Astrocyte (in vitro differentiated cells and primary cell): ENCODE measurements around the gene ZDHHC14. TPM values are rescaled to one million over a fixed set of nuclear protein-coding genes. Genes with fewer than 3 reads are reported as not detected.

Source experiments
- DNase-seq: peaks from one replicate; pipeline ENCODE4 v3.0.0-alpha.2; 2010; ENCODE audit warnings: low read depth
- FAIRE-seq: peaks from 2 replicates; lab custom pipeline; 2011; peaks lifted over from hg19 to GRCh38; lab: Jason Lieb, UNC
- H2AFZ ChIP-seq: 2 replicates; pipeline ENCODE4 v1.6.0; 2012; ENCODE audit warnings: low read depth, low read length, inconsistent platforms
- H3K27ac ChIP-seq: 2 replicates; pipeline ENCODE4 v1.5.1; 2011; ENCODE audit warnings: low read depth, low read length, inconsistent platforms
- H3K27me3 ChIP-seq: 2 replicates; pipeline ENCODE4 v1.6.0; 2011; ENCODE audit warnings: low read length, inconsistent platforms; ENCODE audit not compliant: insufficient read depth
- H3K36me3 ChIP-seq: 2 replicates; pipeline ENCODE4 v1.5.1; 2011; ENCODE audit warnings: low read length, inconsistent platforms; ENCODE audit not compliant: insufficient read depth
- H3K4me1 ChIP-seq: 2 replicates; pipeline ENCODE4 v1.5.1; 2011; ENCODE audit warnings: low read length, inconsistent platforms; ENCODE audit not compliant: insufficient read depth
- H3K4me2 ChIP-seq: 2 replicates; pipeline ENCODE4 v1.6.0; 2012; ENCODE audit warnings: low read length, inconsistent platforms
- H3K4me3 ChIP-seq: 2 replicates; pipeline ENCODE4 v1.5.1; 2011; ENCODE audit warnings: low read depth, mild to moderate bottlenecking, low read length, inconsistent platforms; ENCODE audit not compliant: insufficient read depth
- H3K79me2 ChIP-seq: 2 replicates; pipeline ENCODE4 v1.6.0; 2012; ENCODE audit warnings: mild to moderate bottlenecking, low read length, inconsistent platforms; ENCODE audit not compliant: insufficient read depth
- H3K9ac ChIP-seq: 2 replicates; pipeline ENCODE4 v1.6.0; 2012; ENCODE audit warnings: mild to moderate bottlenecking, low read length, inconsistent platforms
- H3K9me3 ChIP-seq: 2 replicates; pipeline ENCODE4 v1.5.1; 2012; ENCODE audit warnings: low read depth, mild to moderate bottlenecking, low read length, inconsistent platforms; ENCODE audit not compliant: insufficient read depth
- H4K20me1 ChIP-seq: 2 replicates; pipeline ENCODE4 v1.6.0; 2012; ENCODE audit warnings: low read length, inconsistent platforms; ENCODE audit not compliant: insufficient read depth
- H3K27ac Mint-ChIP-seq: one replicate; pipeline ENCODE4 v1.8.0; 2021; ENCODE audit warnings: mild to moderate bottlenecking, mixed read lengths; ENCODE audit not compliant: unreplicated experiment
- H3K27me3 Mint-ChIP-seq: one replicate; pipeline ENCODE4 v1.8.0; 2021; ENCODE audit warnings: low read depth, mixed read lengths; ENCODE audit not compliant: unreplicated experiment
- H3K36me3 Mint-ChIP-seq: one replicate; pipeline ENCODE4 v1.8.0; 2021; ENCODE audit warnings: low read depth, mixed read lengths; ENCODE audit not compliant: unreplicated experiment
- H3K4me1 Mint-ChIP-seq: one replicate; pipeline ENCODE4 v1.8.0; 2021; ENCODE audit warnings: low read depth, mixed read lengths; ENCODE audit not compliant: unreplicated experiment
- H3K4me3 Mint-ChIP-seq: one replicate; pipeline ENCODE4 v1.8.0; 2021; ENCODE audit warnings: mild to moderate bottlenecking, moderate library complexity, mixed read lengths; ENCODE audit not compliant: unreplicated experiment
- H3K9me3 Mint-ChIP-seq: one replicate; pipeline ENCODE4 v1.8.0; 2021; ENCODE audit warnings: mild to moderate bottlenecking, mixed read lengths; ENCODE audit not compliant: unreplicated experiment
- EZH2 ChIP-seq: IDR thresholded peaks from 2 replicates; pipeline ENCODE4 v1.6.1; 2012; ENCODE audit warnings: mild to moderate bottlenecking, low read length, inconsistent platforms; ENCODE audit not compliant: insufficient read depth
- total RNA-seq: library from RNA; stranded (reverse); gene quantifications from 2 replicates; pipeline ENCODE4 v1.2.1, GENCODE V29; 2021
- TF ChIP-seq, protein P1 (sequence below): IDR thresholded peaks from 2 replicates; pipeline ENCODE4 v1.5.1; 2011; ENCODE audit warnings: low read depth, mild to moderate bottlenecking, inconsistent platforms, low read length, moderate library complexity; ENCODE audit not compliant: insufficient read depth

The ZDHHC14 gene
- total RNA-seq, 1 donor from 2014 or later, result 7.2 TPM

GRCh38 chr6:157386023-157386422 is 5.0 kb downstream of the ZDHHC14 start:
- peaks cover 8% of the 10 kb centered on the region for H3K36me3 Mint-ChIP-seq
- H3K27me3 ChIP-seq, result no peaks in the 10 kb centered on the region
- TF ChIP-seq, protein P1, sequence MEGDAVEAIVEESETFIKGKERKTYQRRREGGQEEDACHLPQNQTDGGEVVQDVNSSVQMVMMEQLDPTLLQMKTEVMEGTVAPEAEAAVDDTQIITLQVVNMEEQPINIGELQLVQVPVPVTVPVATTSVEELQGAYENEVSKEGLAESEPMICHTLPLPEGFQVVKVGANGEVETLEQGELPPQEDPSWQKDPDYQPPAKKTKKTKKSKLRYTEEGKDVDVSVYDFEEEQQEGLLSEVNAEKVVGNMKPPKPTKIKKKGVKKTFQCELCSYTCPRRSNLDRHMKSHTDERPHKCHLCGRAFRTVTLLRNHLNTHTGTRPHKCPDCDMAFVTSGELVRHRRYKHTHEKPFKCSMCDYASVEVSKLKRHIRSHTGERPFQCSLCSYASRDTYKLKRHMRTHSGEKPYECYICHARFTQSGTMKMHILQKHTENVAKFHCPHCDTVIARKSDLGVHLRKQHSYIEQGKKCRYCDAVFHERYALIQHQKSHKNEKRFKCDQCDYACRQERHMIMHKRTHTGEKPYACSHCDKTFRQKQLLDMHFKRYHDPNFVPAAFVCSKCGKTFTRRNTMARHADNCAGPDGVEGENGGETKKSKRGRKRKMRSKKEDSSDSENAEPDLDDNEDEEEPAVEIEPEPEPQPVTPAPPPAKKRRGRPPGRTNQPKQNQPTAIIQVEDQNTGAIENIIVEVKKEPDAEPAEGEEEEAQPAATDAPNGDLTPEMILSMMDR, result no peak
- TF ChIP-seq EZH2, result no peak

GRCh38 chr6:157386454-157386853 is 5.5 kb downstream of the ZDHHC14 start:
- no peak overlapping the region for H3K4me3 Mint-ChIP-seq
- peaks cover 19% of the 10 kb centered on the region for H4K20me1 ChIP-seq
- no peaks in the 10 kb centered on the region for H3K36me3 ChIP-seq

More at GRCh38 chr6:157386023-157386422, 5.0 kb downstream of the ZDHHC14 start:
- peaks cover 3% of the 10 kb centered on the region for H3K9me3 ChIP-seq
- H3K36me3 ChIP-seq, result no peaks in the 10 kb centered on the region
- no peaks in the 10 kb centered on the region for H3K4me1 ChIP-seq
- no peak overlapping the region for H3K4me3 Mint-ChIP-seq
- FAIRE-seq, result no peak
- no peak for DNase-seq
- H3K4me2 ChIP-seq, result no peak overlapping the region
- H3K4me3 ChIP-seq, result no peak overlapping the region
- no peak overlapping the region for H3K27ac ChIP-seq
- peaks cover 6% of the 10 kb centered on the region for H3K9me3 Mint-ChIP-seq
- H3K27ac Mint-ChIP-seq, result no peak overlapping the region
- peaks cover 19% of the 10 kb centered on the region for H4K20me1 ChIP-seq
- no peaks in the 10 kb centered on the region for H3K27me3 Mint-ChIP-seq
- no peak overlapping the region for H2AFZ ChIP-seq
- peaks cover 11% of the 10 kb centered on the region for H3K4me1 Mint-ChIP-seq
- peaks cover 4% of the 10 kb centered on the region for H3K79me2 ChIP-seq
- H3K9ac ChIP-seq, result no peak overlapping the region

GRCh38 chr6:157388924-157389323 is 7.9 kb downstream of the ZDHHC14 start:
- H3K9ac ChIP-seq, result no peak overlapping the region
- no peak overlapping the region for H2AFZ ChIP-seq
- Mint-ChIP-seq H3K4me3 (no peak overlapping the region), H3K27me3 (no peaks in the 10 kb centered on the region), H3K4me1 (peaks cover 16% of the 10 kb centered on the region), H3K27ac (no peak overlapping the region), H3K9me3 (peaks cover 10% of the 10 kb centered on the region), H3K36me3 (peaks cover 9% of the 10 kb centered on the region)
- TF ChIP-seq EZH2, result no peak
- TF ChIP-seq, protein P1, result no peak
- H4K20me1 ChIP-seq, result peaks cover 7% of the 10 kb centered on the region
- H3K79me2 ChIP-seq, result no peaks in the 10 kb centered on the region
- H3K27me3 ChIP-seq, result no peaks in the 10 kb centered on the region
- FAIRE-seq (no peak), DNase-seq (no peak)
- peaks cover 3% of the 10 kb centered on the region for H3K9me3 ChIP-seq
- no peak overlapping the region for H3K4me3 ChIP-seq
- no peak overlapping the region for H3K4me2 ChIP-seq
- no peaks in the 10 kb centered on the region for H3K4me1 ChIP-seq
- H3K36me3 ChIP-seq, result no peaks in the 10 kb centered on the region
- no peak overlapping the region for H3K27ac ChIP-seq

More at GRCh38 chr6:157386454-157386853, 5.5 kb downstream of the ZDHHC14 start:
- H3K79me2 ChIP-seq, result peaks cover 4% of the 10 kb centered on the region
- FAIRE-seq, result no peak
- Mint-ChIP-seq H3K9me3 (peaks cover 8% of the 10 kb centered on the region), H3K36me3 (peaks cover 8% of the 10 kb centered on the region), H3K27ac (no peak overlapping the region), H3K4me1 (peaks cover 11% of the 10 kb centered on the region), H3K27me3 (no peaks in the 10 kb centered on the region)
- H3K9ac ChIP-seq, result no peak overlapping the region
- no peak overlapping the region for H2AFZ ChIP-seq
- H3K4me3 ChIP-seq, result no peak overlapping the region
- H3K9me3 ChIP-seq, result peaks cover 3% of the 10 kb centered on the region
- H3K4me1 ChIP-seq, result no peaks in the 10 kb centered on the region
- no peak for DNase-seq
- TF ChIP-seq, protein P1, result no peak
- no peak for TF ChIP-seq EZH2
- no peaks in the 10 kb centered on the region for H3K27me3 ChIP-seq
- H3K27ac ChIP-seq, result no peak overlapping the region
- H3K4me2 ChIP-seq, result no peak overlapping the region
